Stimulated activated CD4-positive, alpha-beta T cell treated with anti-CD3 and anti-CD28 coated beads, Interleukin-12 subunit alpha, Interleukin-12 subunit beta, amount 100 ng/mL, for 24 hours (primary cell): ENCODE data around the gene NR1H2.

Source experiments
- DNase-seq, 2 experiments: peaks; one replicate each; pipeline ENCODE4 v3.0.0-alpha.2; 2020; ENCODE audit warnings: low read depth in 2 of 2

Gene NR1H2

GRCh38 chr19:50401605-50402450, 25.6 kb downstream of the NR1H2 start:
- no peak for DNase-seq

- no peak for DNase-seq
Observed at GRCh38 chr19:50402544-50403301, 26.5 kb downstream of the NR1H2 start.

GRCh38 chr19:50406156-50406820, 30.0 kb downstream of the NR1H2 start:
- DNase-seq = no peak

GRCh38 chr19:50406829-50407228, 30.6 kb downstream of the NR1H2 start:
- DNase-seq = no peak

- DNase-seq = no peak
Observed at GRCh38 chr19:50409347-50409746, 33.1 kb downstream of the NR1H2 start.

GRCh38 chr19:50410109-50410508, 33.9 kb downstream of the NR1H2 start:
- no peak for DNase-seq

GRCh38 chr19:50412419-50412818, 36.2 kb downstream of the NR1H2 start:
- no peak for DNase-seq

- DNase-seq = no peak
Observed at GRCh38 chr19:50413096-50413495, 36.8 kb downstream of the NR1H2 start.

- DNase-seq = no peak
Observed at GRCh38 chr19:50413531-50413930, 37.3 kb downstream of the NR1H2 start.

GRCh38 chr19:50414864-50415660, 38.8 kb downstream of the NR1H2 start:
- peak; percentile 49 to 75 for DNase-seq

GRCh38 chr19:50415661-50416033, 39.4 kb downstream of the NR1H2 start:
- DNase-seq = no peak

- no peak for DNase-seq
Observed at GRCh38 chr19:50416034-50416977, 40.0 kb downstream of the NR1H2 start.

GRCh38 chr19:50417111-50418081, 41.1 kb downstream of the NR1H2 start:
- no peak for DNase-seq

GRCh38 chr19:50418176-50419021, 42.1 kb downstream of the NR1H2 start, which contains the start of gene SPIB:
Gene SPIB, plus strand, starts transcription at chr19:50418938. Its CDS starts 25 bp downstream, at chr19:50418963.
- no peak for DNase-seq

- DNase-seq = no peak
Observed at GRCh38 chr19:50419022-50419579, 42.8 kb downstream of the NR1H2 start.

GRCh38 chr19:50419580-50420035, 43.4 kb downstream of the NR1H2 start:
- DNase-seq = no peak

GRCh38 chr19:50420127-50420526, 43.9 kb downstream of the NR1H2 start:
- no peak for DNase-seq

- no peak for DNase-seq
Observed at GRCh38 chr19:50420808-50421207, 44.6 kb downstream of the NR1H2 start.
